Ovary (tissue), 3 donors: ENCODE data around the gene NLGN1.

ENCODE experiments used
- EP300 ChIP-seq: sonication (generic); formaldehyde crosslinking; IDR thresholded peaks from one replicate; pipeline ENCODE4 v1.6.1; 2017; ENCODE audit warnings: antibody characterized with exemption
- TF ChIP-seq, protein P1 (sequence below), 3 donors: fragments of 450-650 bp in 2 of 3; fragments of 200-600 bp in 1 of 3; IDR thresholded peaks; one replicate each; pipeline versions ENCODE4 v1.5.1 to v1.8.0; 2016 to 2022; ENCODE audit warnings: antibody characterized with exemption in 3 of 3, mild to moderate bottlenecking in 1 of 3
- donor health status: DM: no; HTN: no; CAD: no.

DNA sequence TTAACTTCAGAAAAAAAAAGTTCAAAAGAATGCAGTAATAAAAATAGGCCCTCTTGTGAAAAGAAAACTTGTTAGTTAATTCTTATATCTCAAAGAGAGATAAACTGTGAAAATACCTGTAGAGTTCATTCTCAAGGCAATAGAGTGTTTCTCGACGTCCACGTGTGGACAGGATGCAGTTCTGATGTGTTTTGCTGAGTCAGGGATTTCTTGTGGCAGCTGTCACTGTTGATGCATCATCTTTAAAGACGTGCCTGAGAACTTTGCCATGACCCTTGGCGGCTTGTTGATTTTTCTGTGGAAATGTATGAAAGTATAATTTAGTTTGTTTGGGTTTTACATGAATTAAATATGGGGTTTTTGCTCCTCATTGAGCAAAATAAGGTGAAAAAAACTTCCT, 702.2 kb downstream of the NLGN1 start:
- TF ChIP-seq, protein P1, sequence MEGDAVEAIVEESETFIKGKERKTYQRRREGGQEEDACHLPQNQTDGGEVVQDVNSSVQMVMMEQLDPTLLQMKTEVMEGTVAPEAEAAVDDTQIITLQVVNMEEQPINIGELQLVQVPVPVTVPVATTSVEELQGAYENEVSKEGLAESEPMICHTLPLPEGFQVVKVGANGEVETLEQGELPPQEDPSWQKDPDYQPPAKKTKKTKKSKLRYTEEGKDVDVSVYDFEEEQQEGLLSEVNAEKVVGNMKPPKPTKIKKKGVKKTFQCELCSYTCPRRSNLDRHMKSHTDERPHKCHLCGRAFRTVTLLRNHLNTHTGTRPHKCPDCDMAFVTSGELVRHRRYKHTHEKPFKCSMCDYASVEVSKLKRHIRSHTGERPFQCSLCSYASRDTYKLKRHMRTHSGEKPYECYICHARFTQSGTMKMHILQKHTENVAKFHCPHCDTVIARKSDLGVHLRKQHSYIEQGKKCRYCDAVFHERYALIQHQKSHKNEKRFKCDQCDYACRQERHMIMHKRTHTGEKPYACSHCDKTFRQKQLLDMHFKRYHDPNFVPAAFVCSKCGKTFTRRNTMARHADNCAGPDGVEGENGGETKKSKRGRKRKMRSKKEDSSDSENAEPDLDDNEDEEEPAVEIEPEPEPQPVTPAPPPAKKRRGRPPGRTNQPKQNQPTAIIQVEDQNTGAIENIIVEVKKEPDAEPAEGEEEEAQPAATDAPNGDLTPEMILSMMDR (IDR thresholded peaks at IDR 0.05), result no peak
- no peak for TF ChIP-seq EP300
